ENCODE measurements around the gene KATNAL2. TPM values are rescaled to one million over a fixed set of nuclear protein-coding genes. Genes with fewer than 3 reads are reported as not detected.

Gene KATNAL2
- total and polyA plus RNA-seq, 10 of the 15 experiments (the other 5 are each of a cell fraction or from before 2014, with no cell fraction given): 0.20 to 2.4 (median 1.7) TPM

GRCh38 chr18:47108998-47109405, 191.6 kb downstream of the KATNAL2 start:
- TF ChIP-seq CBX3 (IDR thresholded peaks at IDR 0.05; ENCODE audit: borderline replicate concordance, low read depth) (no peak), USF2 (IDR thresholded peaks at IDR 0.05; ENCODE audit: borderline replicate concordance, low read depth, low read length) (no peak), CEBPB (IDR thresholded peaks at IDR 0.05; ENCODE audit: borderline replicate concordance in 1 of 2, low read depth in 2 of 2, low read length in 2 of 2) (no peak), RBBP5 (conservative IDR thresholded peaks at IDR 0.05) (no peak)
- H3K27ac ChIP-seq (ENCODE audit: control insufficient read depth, insufficient read depth): no peak overlapping the region
- H3K4me1 ChIP-seq (ENCODE audit: control insufficient read depth, insufficient read depth, low read length): no peaks in the 10 kb centered on the region
- no peaks in the 10 kb centered on the region for H4K20me1 ChIP-seq (ENCODE audit: control insufficient read depth, insufficient read depth)
- no peaks in the 10 kb centered on the region for H3K79me2 ChIP-seq (ENCODE audit: control insufficient read depth, insufficient read depth, low read length)
- H2AFZ ChIP-seq (ENCODE audit: control insufficient read depth, low read depth, low read length): no peak overlapping the region
- H3K27me3 ChIP-seq (replicated peaks in 1 of 2; ENCODE audit: control insufficient read depth in 2 of 2, insufficient read depth in 2 of 2, low read length in 1 of 2): no peaks in the 10 kb centered on the region
- BruUV-seq (replicated peaks): no TSS peak
- intact Hi-C loops (cut with micrococcal nuclease; ENCODE audit: unreplicated experiment): no loop called here
- CTCF ChIA-PET: interaction anchor here (2.1 kb wide), 1 partner anchor 96 kb away, joined by 12 read pairs; no protein-coding TSS in a partner anchor
- H3K9me3 ChIP-seq (replicated peaks; ENCODE audit: control insufficient read depth, insufficient read depth, low read length): no peaks in the 10 kb centered on the region
- H3K4me2 ChIP-seq (ENCODE audit: control insufficient read depth, insufficient read depth): no peak overlapping the region
- 100% methylated on average over 6 of the region's 7 CpGs for WGBS (ENCODE audit: insufficient coverage, insufficient replicate concordance, low lambda C conversion rate, missing lambda C conversion rate)
- no peak for ATAC-seq
- no peak overlapping the region for H3K4me3 ChIP-seq
- no peak overlapping the region for H3K9ac ChIP-seq (ENCODE audit: control insufficient read depth, insufficient read depth, low read length)
- no peak for DNase-seq (ENCODE audit: low read depth, low spot score)
- POLR2A ChIA-PET: no interaction called here
- in situ Hi-C loops (cut with MboI): no loop called here
- H3K36me3 ChIP-seq (ENCODE audit: control insufficient read depth in 2 of 2, insufficient read depth in 2 of 2, low read length in 1 of 2): peaks cover 0 to 2% of the 10 kb centered on the region in 2 experiments; a peak in 3 of 4 replicates
- RAD21 ChIA-PET (ENCODE audit: unreplicated experiment): no interaction called here
- SMC1A ChIA-PET (ENCODE audit: uncharacterized antibody, unreplicated experiment): no interaction called here
- FAIRE-seq: no peak

GRCh38 chr18:47109720-47110119, 192.3 kb downstream of the KATNAL2 start:
- ATAC-seq (no peak), DNase-seq (ENCODE audit: low read depth, low spot score) (no peak), FAIRE-seq (no peak)
- ChIA-PET SMC1A (ENCODE audit: uncharacterized antibody, unreplicated experiment) (interaction anchor here (0.9 to 1.8 kb wide), 3 partner anchors 8 to 95 kb away, joined by 3 to 5 read pairs (median 4); no protein-coding TSS in a partner anchor), RAD21 (ENCODE audit: unreplicated experiment) (no interaction called here), CTCF (no interaction called here), POLR2A (no interaction called here)
- Histone ChIP-seq H3K27ac (ENCODE audit: control insufficient read depth, insufficient read depth) (no peak overlapping the region), H4K20me1 (ENCODE audit: control insufficient read depth, insufficient read depth) (no peaks in the 10 kb centered on the region), H3K36me3 (ENCODE audit: control insufficient read depth in 2 of 2, insufficient read depth in 2 of 2, low read length in 1 of 2) (peaks cover 0 to 2% of the 10 kb centered on the region in 2 experiments; a peak in 3 of 4 replicates), H3K4me2 (ENCODE audit: control insufficient read depth, insufficient read depth) (no peak overlapping the region), H2AFZ (ENCODE audit: control insufficient read depth, low read depth, low read length) (no peak overlapping the region), H3K4me1 (ENCODE audit: control insufficient read depth, insufficient read depth, low read length) (no peaks in the 10 kb centered on the region), H3K4me3 (no peak overlapping the region), H3K27me3 (replicated peaks in 1 of 2; ENCODE audit: control insufficient read depth in 2 of 2, insufficient read depth in 2 of 2, low read length in 1 of 2) (no peaks in the 10 kb centered on the region), H3K9ac (ENCODE audit: control insufficient read depth, insufficient read depth, low read length) (no peak overlapping the region), H3K9me3 (replicated peaks; ENCODE audit: control insufficient read depth, insufficient read depth, low read length) (no peaks in the 10 kb centered on the region), H3K79me2 (ENCODE audit: control insufficient read depth, insufficient read depth, low read length) (no peaks in the 10 kb centered on the region)
- intact Hi-C loops (cut with micrococcal nuclease; ENCODE audit: unreplicated experiment): no loop called here
- TF ChIP-seq NR2C1 (IDR thresholded peaks at IDR 0.05): no peak
- TF ChIP-seq MXI1 (IDR thresholded peaks at IDR 0.05; ENCODE audit: low read depth, low read length): no peak
- no peak for TF ChIP-seq RAD51 (IDR thresholded peaks at IDR 0.05)
- no peak for TF ChIP-seq ATF3 (IDR thresholded peaks at IDR 0.05; ENCODE audit: borderline replicate concordance, extremely low read depth, low read depth, low read length)
- no peak for TF ChIP-seq NFYB (IDR thresholded peaks at IDR 0.05; ENCODE audit: insufficient read depth, low read depth, low read length)
- no peak for TF ChIP-seq EZH2 (IDR thresholded peaks at IDR 0.05; ENCODE audit: borderline replicate concordance, control insufficient read depth, low read depth, low read length)
- TF ChIP-seq TCF3 (IDR thresholded peaks at IDR 0.05; ENCODE audit: borderline replicate concordance, insufficient read depth, low read depth, low read length): no peak
- in situ Hi-C loops (cut with MboI): no loop called here
- BruUV-seq (replicated peaks): no TSS peak
- WGBS (ENCODE audit: insufficient coverage, insufficient replicate concordance, low lambda C conversion rate, missing lambda C conversion rate): 100% methylated on average over 1 of the region's 1 CpG
